ENCODE data around the gene CDH13.

DNA sequence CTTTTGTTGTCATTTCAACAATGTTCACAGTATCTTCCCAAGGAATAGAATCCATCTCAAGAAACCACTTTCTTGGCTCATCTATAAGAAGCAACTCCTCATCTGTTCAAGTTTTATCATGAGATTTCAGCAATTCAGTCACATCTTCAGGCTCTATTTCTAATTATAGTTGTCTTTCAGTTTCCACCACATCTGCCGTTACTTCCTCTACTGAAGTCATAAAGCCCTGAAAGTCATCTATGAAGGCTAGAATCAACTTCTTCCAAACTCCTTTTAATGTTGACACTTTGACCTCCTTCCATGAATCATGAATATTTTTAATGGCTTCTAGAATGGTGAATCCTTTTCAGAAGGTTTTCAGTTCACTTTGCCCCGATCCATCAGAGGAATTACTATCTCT is 102.1 kb downstream of the CDH13 start:
- TF ChIP-seq EZH2 (IDR thresholded peaks at IDR 0.05; ENCODE audit: borderline replicate concordance), result no peak
- TF ChIP-seq, protein P1, sequence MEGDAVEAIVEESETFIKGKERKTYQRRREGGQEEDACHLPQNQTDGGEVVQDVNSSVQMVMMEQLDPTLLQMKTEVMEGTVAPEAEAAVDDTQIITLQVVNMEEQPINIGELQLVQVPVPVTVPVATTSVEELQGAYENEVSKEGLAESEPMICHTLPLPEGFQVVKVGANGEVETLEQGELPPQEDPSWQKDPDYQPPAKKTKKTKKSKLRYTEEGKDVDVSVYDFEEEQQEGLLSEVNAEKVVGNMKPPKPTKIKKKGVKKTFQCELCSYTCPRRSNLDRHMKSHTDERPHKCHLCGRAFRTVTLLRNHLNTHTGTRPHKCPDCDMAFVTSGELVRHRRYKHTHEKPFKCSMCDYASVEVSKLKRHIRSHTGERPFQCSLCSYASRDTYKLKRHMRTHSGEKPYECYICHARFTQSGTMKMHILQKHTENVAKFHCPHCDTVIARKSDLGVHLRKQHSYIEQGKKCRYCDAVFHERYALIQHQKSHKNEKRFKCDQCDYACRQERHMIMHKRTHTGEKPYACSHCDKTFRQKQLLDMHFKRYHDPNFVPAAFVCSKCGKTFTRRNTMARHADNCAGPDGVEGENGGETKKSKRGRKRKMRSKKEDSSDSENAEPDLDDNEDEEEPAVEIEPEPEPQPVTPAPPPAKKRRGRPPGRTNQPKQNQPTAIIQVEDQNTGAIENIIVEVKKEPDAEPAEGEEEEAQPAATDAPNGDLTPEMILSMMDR (IDR thresholded peaks at IDR 0.05; ENCODE audit: poor library complexity), result no peak

All from hepatocyte (in vitro differentiated cells).